AG04449 (cell line): ENCODE results near the gene GABRG3.

Experiments
- CTCF ChIA-PET: fragments of 350-600 bp; formaldehyde crosslinking; extraction: SDS; loops from one replicate; lab custom pipeline; 2021; ENCODE audit warnings: antibody characterized with exemption; lab: Yijun Ruan, JAX
- POLR2A ChIA-PET: fragments of 400-600, 350-600 bp; formaldehyde crosslinking; extraction: SDS; loops from one replicate; lab custom pipeline; 2020; ENCODE audit warnings: antibody characterized with exemption, inconsistent platforms; lab: Yijun Ruan, JAX
- DNase-seq: peaks from one replicate; pipeline ENCODE4 v3.0.0-alpha.2; 2010; ENCODE audit warnings: low read depth, low spot score
- H3K4me3 ChIP-seq: 2 replicates; pipeline ENCODE4 v1.5.1; 2011; ENCODE audit warnings: low read depth, mild to moderate bottlenecking, control low read depth, low read length
- CTCF ChIP-seq: IDR thresholded peaks from one replicate; pipeline ENCODE4 v1.5.1; 2011; ENCODE audit warnings: mild to moderate bottlenecking, moderate library complexity, low read length, control low read depth, inconsistent platforms; ENCODE audit not compliant: insufficient read depth; ENCODE audit errors: missing control alignments

GABRG3 gene

GRCh38 chr15:27268923-27269322 lies 297.9 kb downstream of the GABRG3 start:
- TF ChIP-seq CTCF, result no peak
- DNase-seq, result no peak
- ChIA-PET POLR2A (no interaction called here), CTCF (no interaction called here)
- no peak overlapping the region for H3K4me3 ChIP-seq

- no peak for TF ChIP-seq CTCF
- CTCF ChIA-PET, result no interaction called here
- no peak overlapping the region for H3K4me3 ChIP-seq
- DNase-seq, result no peak
- POLR2A ChIA-PET, result no interaction called here
These were observed 300.3 kb downstream of the GABRG3 start for GRCh38 chr15:27271258-27271657.

GRCh38 chr15:27272427-27272826 lies 301.4 kb downstream of the GABRG3 start:
- H3K4me3 ChIP-seq, result no peak overlapping the region
- no peak for TF ChIP-seq CTCF
- ChIA-PET POLR2A (no interaction called here), CTCF (no interaction called here)
- no peak for DNase-seq

GRCh38 chr15:27273506-27273905 lies 302.5 kb downstream of the GABRG3 start:
- DNase-seq, result no peak
- TF ChIP-seq CTCF, result no peak
- H3K4me3 ChIP-seq, result no peak overlapping the region
- POLR2A ChIA-PET, result no interaction called here
- CTCF ChIA-PET, result no interaction called here

GRCh38 chr15:27278761-27279160 lies 307.8 kb downstream of the GABRG3 start:
- TF ChIP-seq CTCF, result no peak
- DNase-seq, result no peak
- POLR2A ChIA-PET, result no interaction called here
- no peak overlapping the region for H3K4me3 ChIP-seq
- CTCF ChIA-PET, result no interaction called here

GRCh38 chr15:27292641-27293040 lies 321.7 kb downstream of the GABRG3 start:
- no peak for DNase-seq
- ChIA-PET CTCF (no interaction called here), POLR2A (no interaction called here)
- no peak for TF ChIP-seq CTCF
- H3K4me3 ChIP-seq, result no peak overlapping the region
